Aorta (tissue), 5 donors: Measurements from ENCODE around the gene LSM14A. TPM values are rescaled to one million over a fixed set of nuclear protein-coding genes. Genes with fewer than 3 reads are reported as not detected.

ENCODE experiments used
- ATAC-seq: fragments of 200-7000 bp; cut with Tn5 transposase; one replicate; pipeline ENCODE4 v1.9.1; 2022; ENCODE audit warnings: moderate library complexity; ENCODE audit not compliant: low FRiP score
- DNase-seq, 2 donors: peaks; one replicate each; pipeline ENCODE4 v3.0.0-alpha.2; 2020
- H3K27ac ChIP-seq, 2 donors: one replicate each; pipeline ENCODE4 v1.5.1; 2013; ENCODE audit warnings: low read length in 2 of 2, mild to moderate bottlenecking in 2 of 2, moderate library complexity in 2 of 2, control low read depth in 1 of 2, inconsistent platforms in 1 of 2, low read depth in 1 of 2
- H3K27me3 ChIP-seq, 2 donors: one replicate each; pipeline ENCODE4 v1.6.1; 2013; ENCODE audit warnings: control low read depth in 1 of 2, low read length in 1 of 2, mild to moderate bottlenecking in 1 of 2, moderate library complexity in 1 of 2; ENCODE audit not compliant: insufficient read depth in 2 of 2, control insufficient read depth in 1 of 2
- H3K36me3 ChIP-seq, 2 donors: one replicate each; pipeline ENCODE4 v1.6.1; 2013; ENCODE audit warnings: control low read depth in 1 of 2, low read length in 1 of 2, mild to moderate bottlenecking in 1 of 2; ENCODE audit not compliant: insufficient read depth in 2 of 2, control insufficient read depth in 1 of 2
- H3K4me1 ChIP-seq, 2 donors: one replicate each; pipeline ENCODE4 v1.6.1; 2013; ENCODE audit warnings: low read length in 2 of 2, control low read depth in 1 of 2, mild to moderate bottlenecking in 1 of 2, moderate library complexity in 1 of 2; ENCODE audit not compliant: insufficient read depth in 2 of 2, control insufficient read depth in 1 of 2
- H3K4me3 ChIP-seq, 2 donors: one replicate each; pipeline ENCODE4 v1.5.1; 2013; ENCODE audit warnings: low read length in 2 of 2, control low read depth in 1 of 2, mild to moderate bottlenecking in 1 of 2
- H3K9me3 ChIP-seq: one replicate; pipeline ENCODE4 v1.6.1; 2013; ENCODE audit warnings: mild to moderate bottlenecking, low read length; ENCODE audit not compliant: control insufficient read depth
- WGBS, 2 donors: extraction: QIAGEN DNeasy Blood & Tissue Kit; methylation state at CpG; one replicate each; pipeline ENCODE4 v1.1.7; 2013; 5-methylcytosine and 5-hydroxymethylcytosine counted together
- intact Hi-C, 2 donors: fragments of 100-400 bp; cut with DNase I; formaldehyde crosslinking; loops; one replicate each; pipeline versions ENCODE4 v1.14.2 to v1.15.0; 2022
- polyA plus RNA-seq, 2 donors: library from polyadenylated mRNA; stranded (reverse); fragments of 200-250 nt; gene quantifications; one replicate each; pipeline ENCODE4 v1.2.3, GENCODE V29; 2013
- total RNA-seq, 2 donors: library from RNA; stranded (reverse); fragmentation: NEBNext Ultra II Directional; extraction: Animal tissue kit (Norgen Biotek cat#: 25700); gene quantifications; one replicate each; pipeline ENCODE4 v1.2.1, GENCODE V29; 2021
- donor health status: healthy with polysubstance abuse.
- donor health status: Bipolar disorder and iron deficiency.
- donor health status: DM: no; HTN: no; CAD: no.
- donor health status: DM: no; HTN: no; CAD: no.
- donor health status: DM: yes; HTN: yes; CAD: no.

LSM14A gene
- total and polyA plus RNA-seq, 4 donors, result 80.4 to 108 (median 87.5) TPM

DNA sequence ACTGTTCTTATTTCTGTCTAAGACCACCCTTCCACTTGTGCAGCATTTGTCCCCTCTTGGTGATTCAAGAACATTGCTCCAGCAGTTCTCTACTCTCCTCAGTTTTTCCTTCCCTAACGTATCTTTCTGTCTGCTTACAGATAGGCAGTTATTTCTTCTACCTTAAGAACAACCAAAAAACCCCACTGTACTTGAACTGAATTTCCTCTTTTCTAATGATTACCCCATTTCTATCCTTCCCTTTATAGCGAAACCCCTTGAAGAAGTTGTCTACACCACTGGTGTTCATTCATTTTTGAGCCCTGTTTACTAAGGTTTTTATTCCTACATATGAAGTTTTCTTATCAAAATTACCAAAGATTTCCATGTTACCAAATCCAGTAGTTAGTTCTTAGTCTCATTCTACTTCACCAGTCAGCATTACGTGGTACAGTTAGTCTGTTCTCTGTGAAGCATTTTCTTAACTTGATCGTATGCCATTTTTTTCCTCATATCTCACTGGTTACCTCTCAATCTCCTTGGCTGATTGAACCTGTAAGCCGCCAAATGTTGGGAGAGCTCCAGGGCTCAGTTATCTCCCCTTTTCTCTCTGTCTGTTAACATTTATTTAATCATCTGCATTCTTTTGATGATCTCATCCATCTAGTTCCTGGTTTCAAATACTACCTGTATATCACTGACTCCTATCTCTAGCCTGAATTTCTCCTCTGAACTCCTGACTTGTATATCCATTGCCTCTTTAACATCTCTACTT is 9.0 kb downstream of the LSM14A start:
- DNase-seq (no peak), ATAC-seq (no peak)
- no peak overlapping the region for H3K4me3 ChIP-seq
- H3K9me3 ChIP-seq, result no peaks in the 10 kb centered on the region
- H3K27me3 ChIP-seq, result no peaks in the 10 kb centered on the region
- intact Hi-C loops, result no loop called here
- WGBS, 2 donors, result 64 to 66% methylated on average over 5 of the region's 5 CpGs
- no peak overlapping the region for H3K27ac ChIP-seq
- H3K4me1 ChIP-seq, result peaks cover 2 to 16% of the 10 kb centered on the region in 2 donors
- no peaks in the 10 kb centered on the region for H3K36me3 ChIP-seq

DNA sequence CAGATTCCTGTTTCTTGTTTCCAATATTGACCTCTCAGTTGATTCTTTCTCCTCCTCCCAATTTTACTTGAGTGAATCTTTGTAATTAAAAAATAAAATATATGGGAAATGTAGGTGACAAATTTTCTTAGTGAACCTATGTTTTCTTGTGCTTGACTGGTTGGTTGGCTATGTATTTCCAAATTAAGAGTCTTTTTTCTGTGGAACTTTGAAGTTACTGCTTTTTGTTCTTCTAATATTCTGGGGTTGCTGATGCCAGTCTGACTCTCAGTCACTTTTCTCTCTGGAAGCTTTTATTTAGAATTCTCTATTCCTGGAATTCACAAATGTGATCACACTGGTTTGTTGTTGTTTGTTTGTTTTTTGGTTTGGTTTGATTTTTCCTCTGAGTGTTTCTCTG is 9.8 kb downstream of the LSM14A start:
- H3K9me3 ChIP-seq, result no peaks in the 10 kb centered on the region
- no peak overlapping the region for H3K27ac ChIP-seq
- H3K4me3 ChIP-seq, result no peak overlapping the region
- no peaks in the 10 kb centered on the region for H3K36me3 ChIP-seq
- no peaks in the 10 kb centered on the region for H3K27me3 ChIP-seq
- peaks cover 2 to 19% of the 10 kb centered on the region in 2 donors for H3K4me1 ChIP-seq
- no peak for DNase-seq
- no peak for ATAC-seq
- intact Hi-C loops, result no loop called here

DNA sequence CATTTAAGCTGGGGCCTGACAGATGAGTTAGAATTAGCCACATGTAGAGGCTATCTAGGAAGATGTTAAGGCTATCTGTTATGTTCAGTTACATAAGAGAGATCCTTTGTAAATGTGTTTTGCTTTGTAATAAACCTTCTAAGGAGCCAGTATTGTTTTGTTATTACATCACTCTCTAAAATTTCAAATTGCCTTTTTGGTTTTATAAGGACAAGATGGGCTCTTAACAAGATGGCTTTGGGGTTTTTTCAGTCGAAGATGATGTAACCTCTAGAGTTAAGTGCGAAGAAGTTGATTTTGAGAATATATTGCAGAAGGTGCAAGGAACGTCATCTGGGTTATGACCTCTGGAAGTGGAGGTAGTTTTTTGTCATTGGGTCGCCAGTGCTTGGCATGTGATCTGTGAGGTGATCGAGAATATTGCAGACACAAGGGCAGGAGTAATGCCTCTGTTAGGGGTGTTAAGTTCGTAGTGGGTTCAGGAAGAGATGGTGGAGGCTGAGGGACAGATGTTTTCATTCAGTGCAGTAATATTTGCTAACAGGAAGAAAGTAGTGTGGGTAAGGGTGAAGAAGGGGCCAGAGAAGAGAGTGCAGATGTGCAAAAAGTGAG is 12.7 kb downstream of the LSM14A start:
- Histone ChIP-seq H3K27ac (peak overlapping the region in 1 of 2 donors; percentile 12), H3K4me3 (no peak overlapping the region), H3K9me3 (no peaks in the 10 kb centered on the region), H3K4me1 (peaks cover 0 to 27% of the 10 kb centered on the region in 2 donors), H3K27me3 (no peaks in the 10 kb centered on the region), H3K36me3 (no peaks in the 10 kb centered on the region)
- intact Hi-C loops, result no loop called here
- DNase-seq (no peak), ATAC-seq (no peak)
- 41 to 47% methylated on average over 6 of the region's 6 CpGs for WGBS, 2 donors

DNA sequence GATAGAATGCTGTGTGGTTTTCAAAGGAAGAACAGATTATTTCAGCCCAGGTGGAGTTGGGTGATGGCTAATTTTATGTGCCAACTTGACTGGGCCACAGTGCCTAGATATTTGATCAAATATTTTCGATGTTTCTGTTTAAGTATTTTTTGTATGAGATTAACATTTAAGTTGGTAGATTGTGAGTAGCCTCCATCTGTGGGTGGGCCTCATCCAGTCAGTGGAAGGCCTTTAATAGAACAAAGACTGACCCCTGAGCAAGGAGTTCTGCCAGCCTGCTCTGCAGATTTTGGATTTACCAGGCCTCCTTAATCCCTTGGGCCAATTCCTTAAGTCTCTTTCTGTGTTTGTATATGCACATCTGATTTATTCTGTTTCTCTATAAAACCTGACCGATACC is 13.9 kb downstream of the LSM14A start:
- intact Hi-C loops, result no loop called here
- H3K4me1 ChIP-seq, result peaks cover 0 to 22% of the 10 kb centered on the region in 2 donors
- no peak overlapping the region for H3K27ac ChIP-seq
- no peaks in the 10 kb centered on the region for H3K36me3 ChIP-seq
- H3K4me3 ChIP-seq, result no peak overlapping the region
- ATAC-seq, result no peak
- 80 to 84% methylated on average over 2 of the region's 2 CpGs for WGBS, 2 donors
- H3K27me3 ChIP-seq, result no peaks in the 10 kb centered on the region
- DNase-seq, result no peak
- no peaks in the 10 kb centered on the region for H3K9me3 ChIP-seq

DNA sequence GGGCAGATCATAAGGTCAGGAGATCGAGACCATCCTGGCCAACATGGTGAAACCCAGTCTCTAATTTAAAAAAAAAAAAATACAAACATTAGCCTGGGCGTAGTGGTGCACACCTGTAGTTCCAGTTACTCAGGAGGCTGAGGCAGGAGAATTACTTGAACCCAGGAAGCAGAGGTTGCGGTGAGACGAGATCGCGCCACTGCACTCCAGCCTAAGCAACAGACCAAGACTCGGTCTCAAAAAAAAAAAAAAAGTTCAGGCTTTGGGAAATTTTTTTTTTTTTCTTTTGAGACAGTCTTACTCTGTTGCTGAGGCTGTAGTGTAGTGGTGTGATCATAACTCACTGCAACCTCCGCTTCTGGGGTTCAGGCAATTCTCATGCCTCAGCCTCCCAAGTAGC is 14.7 kb downstream of the LSM14A start:
- ATAC-seq (no peak), DNase-seq (no peak)
- Histone ChIP-seq H3K27ac (no peak overlapping the region), H3K4me3 (no peak overlapping the region), H3K36me3 (no peaks in the 10 kb centered on the region), H3K27me3 (no peaks in the 10 kb centered on the region), H3K9me3 (no peaks in the 10 kb centered on the region), H3K4me1 (peaks cover 0 to 22% of the 10 kb centered on the region in 2 donors)
- intact Hi-C loops, result no loop called here
- WGBS, 2 donors, result 97 to 98% methylated on average over 8 of the region's 8 CpGs

DNA sequence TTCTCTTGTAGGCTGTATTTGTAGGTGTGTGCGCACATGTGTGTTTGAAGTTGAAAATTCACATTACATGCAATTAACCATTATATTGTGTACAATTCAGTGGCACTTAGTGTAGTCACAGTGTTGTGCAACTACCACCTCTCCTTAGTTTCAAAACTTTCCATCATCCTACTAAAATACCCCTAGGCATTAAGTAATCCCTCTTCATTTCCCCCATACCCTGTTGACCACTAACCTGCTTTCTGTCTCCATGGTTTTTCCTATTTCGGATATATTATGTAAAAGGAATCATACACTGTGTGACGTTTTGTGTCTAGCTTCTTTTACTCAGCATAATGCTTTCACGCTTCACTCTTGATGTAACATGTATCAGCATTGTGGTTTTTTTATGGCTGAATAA is 16.1 kb downstream of the LSM14A start:
- H3K4me3 ChIP-seq, result no peak overlapping the region
- no peaks in the 10 kb centered on the region for H3K36me3 ChIP-seq
- ATAC-seq (no peak), DNase-seq (no peak)
- H3K4me1 ChIP-seq, result peaks cover 0 to 24% of the 10 kb centered on the region in 2 donors
- WGBS, 2 donors, result 77 to 79% methylated on average over 4 of the region's 4 CpGs
- no peaks in the 10 kb centered on the region for H3K27me3 ChIP-seq
- intact Hi-C loops, result no loop called here
- no peak overlapping the region for H3K27ac ChIP-seq
- no peaks in the 10 kb centered on the region for H3K9me3 ChIP-seq

DNA sequence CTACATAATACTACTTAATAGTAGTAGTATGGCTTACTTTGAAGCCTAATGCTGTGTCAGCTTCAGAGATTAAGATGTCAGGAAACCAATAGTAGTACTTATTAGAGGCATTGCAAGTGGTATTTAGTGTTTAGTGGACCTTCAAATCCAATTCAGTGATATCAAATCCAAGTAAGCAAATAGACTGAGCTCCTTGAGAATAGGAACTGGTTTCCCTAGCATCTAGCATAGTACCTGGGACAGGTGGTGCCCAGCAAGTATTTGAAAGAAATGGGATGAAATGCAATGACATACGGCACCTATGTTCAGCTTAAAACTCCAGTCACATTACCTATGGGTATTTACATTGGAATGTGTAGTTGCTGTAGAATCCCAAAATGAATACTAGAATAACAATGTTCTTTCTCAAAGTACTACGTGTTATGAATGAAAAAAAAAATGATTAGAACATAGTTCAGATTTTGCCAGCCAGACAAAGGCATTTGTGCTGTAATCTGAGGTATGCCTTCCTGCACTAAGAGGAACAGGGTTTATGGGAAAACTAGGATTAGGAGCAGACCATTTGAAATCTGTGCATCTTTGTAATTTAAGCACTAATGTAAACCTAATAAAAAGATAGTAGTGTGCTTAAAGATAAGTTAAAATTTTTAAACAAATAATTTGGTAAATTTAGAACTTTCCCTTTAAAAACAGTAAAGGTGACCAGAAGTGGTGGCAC is 17.1 kb downstream of the LSM14A start:
- no peak overlapping the region for H3K27ac ChIP-seq
- no peaks in the 10 kb centered on the region for H3K36me3 ChIP-seq
- WGBS, 2 donors, result 16 to 20% methylated on average over 2 of the region's 2 CpGs
- DNase-seq, result no peak
- intact Hi-C loops, result no loop called here
- H3K27me3 ChIP-seq, result no peaks in the 10 kb centered on the region
- ATAC-seq, result no peak
- no peak overlapping the region for H3K4me3 ChIP-seq
- H3K9me3 ChIP-seq, result no peaks in the 10 kb centered on the region
- H3K4me1 ChIP-seq, result peaks cover 0 to 24% of the 10 kb centered on the region in 2 donors

DNA sequence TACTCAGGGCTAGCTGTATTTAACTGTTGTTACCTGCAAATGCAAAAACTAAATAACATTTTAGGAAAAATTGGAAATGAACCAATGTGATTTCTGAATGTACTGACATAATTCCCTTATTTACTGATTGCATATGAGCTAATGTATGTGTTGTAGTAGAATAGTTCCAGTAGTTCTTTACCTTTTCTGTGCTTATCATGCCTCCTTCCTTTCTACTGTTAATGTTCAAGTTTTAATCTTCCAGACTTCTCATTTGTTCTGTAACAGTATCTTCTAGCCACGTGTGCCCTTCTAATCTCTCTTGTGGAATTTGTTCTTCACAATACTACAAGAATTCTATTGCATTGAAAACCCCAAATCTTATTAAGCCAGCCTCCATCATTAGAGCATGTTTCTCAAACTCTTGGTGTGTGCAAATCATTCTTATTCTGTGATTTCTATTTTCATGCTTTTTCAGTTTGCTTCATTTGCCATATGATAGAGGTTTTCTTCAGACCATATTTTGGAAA is 17.7 kb downstream of the LSM14A start:
- WGBS, 2 donors, result 0 to 1% methylated on average over 1 of the region's 1 CpG
- Histone ChIP-seq H3K27ac (no peak overlapping the region), H3K27me3 (no peaks in the 10 kb centered on the region), H3K9me3 (no peaks in the 10 kb centered on the region), H3K36me3 (no peaks in the 10 kb centered on the region), H3K4me3 (no peak overlapping the region), H3K4me1 (peaks cover 0 to 21% of the 10 kb centered on the region in 2 donors)
- no peak for DNase-seq
- ATAC-seq, result no peak
- intact Hi-C loops, result loop anchor here in 1 of 2 donors (10.0 kb wide), 1 partner anchor 155 kb away; no protein-coding TSS in a partner anchor
